A549 (cell line): Measurements from ENCODE around the gene SLC29A3.

Experiments used
- EP300 ChIP-seq, 2 experiments: fragments of >200 bp; sonication (Bioruptor Twin); formaldehyde crosslinking; IDR thresholded peaks; 2 replicates in 1 of 2; 3 replicates in 1 of 2; pipeline ENCODE4 v1.6.1; 2016 to 2017
- KDM1A ChIP-seq: fragments of 200-600 bp; sonication (generic); IDR thresholded peaks from 2 replicates; pipeline ENCODE4 v1.6.1; 2016; ENCODE audit warnings: low read depth, mild to moderate bottlenecking
- POLR2A ChIP-seq: IDR thresholded peaks from 2 replicates; pipeline ENCODE4 v1.6.1; 2012; ENCODE audit warnings: mild to moderate bottlenecking, low read length
- TF ChIP-seq, protein P1 (sequence below): fragments of >200 bp; sonication (Bioruptor Twin); formaldehyde crosslinking; IDR thresholded peaks from 3 replicates; pipeline ENCODE4 v1.5.1; 2016

DNA sequence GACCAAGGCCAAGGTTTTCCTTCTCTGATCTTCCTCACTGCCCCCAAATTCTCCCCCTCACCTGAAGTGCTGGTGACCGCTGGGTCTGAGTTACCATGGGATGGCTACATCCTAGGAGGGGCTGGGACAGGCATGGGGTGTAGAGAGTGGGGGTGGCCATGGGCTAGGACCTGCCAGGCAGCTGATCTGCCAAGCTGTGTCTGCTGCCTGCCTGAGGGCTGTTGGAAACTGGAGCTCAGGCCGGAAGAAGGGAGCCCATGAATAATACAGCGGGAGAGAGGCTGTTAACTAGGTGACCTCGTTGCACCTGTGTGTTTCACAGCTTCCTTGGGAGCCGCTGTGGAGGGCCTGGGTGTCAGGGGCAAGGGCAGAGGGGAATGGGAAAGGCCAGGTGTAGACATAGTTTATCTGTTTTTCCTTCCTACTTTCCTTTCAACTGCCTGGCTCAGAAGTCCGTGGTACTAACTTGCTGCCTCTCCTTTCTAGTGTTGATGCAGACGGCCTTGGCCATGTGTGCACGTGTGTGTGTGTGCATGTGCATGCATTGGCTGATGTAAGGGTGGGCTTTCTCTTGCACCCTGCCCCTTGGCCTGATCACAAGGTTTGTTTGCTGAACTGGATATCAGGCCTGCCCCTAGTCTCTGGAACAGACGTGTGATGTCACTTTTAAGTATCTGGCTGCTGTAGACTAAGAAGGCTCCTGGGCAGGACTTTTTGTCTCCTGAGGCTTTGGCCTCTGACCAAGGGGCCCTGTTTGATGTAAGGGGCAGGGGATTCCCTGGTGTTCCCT lies 89.6 kb downstream of the SLC29A3 start:
- TF ChIP-seq EP300 (IDR thresholded peaks at IDR 0.05) (no peak), KDM1A (no peak), POLR2A (no peak)
- TF ChIP-seq, protein P1, sequence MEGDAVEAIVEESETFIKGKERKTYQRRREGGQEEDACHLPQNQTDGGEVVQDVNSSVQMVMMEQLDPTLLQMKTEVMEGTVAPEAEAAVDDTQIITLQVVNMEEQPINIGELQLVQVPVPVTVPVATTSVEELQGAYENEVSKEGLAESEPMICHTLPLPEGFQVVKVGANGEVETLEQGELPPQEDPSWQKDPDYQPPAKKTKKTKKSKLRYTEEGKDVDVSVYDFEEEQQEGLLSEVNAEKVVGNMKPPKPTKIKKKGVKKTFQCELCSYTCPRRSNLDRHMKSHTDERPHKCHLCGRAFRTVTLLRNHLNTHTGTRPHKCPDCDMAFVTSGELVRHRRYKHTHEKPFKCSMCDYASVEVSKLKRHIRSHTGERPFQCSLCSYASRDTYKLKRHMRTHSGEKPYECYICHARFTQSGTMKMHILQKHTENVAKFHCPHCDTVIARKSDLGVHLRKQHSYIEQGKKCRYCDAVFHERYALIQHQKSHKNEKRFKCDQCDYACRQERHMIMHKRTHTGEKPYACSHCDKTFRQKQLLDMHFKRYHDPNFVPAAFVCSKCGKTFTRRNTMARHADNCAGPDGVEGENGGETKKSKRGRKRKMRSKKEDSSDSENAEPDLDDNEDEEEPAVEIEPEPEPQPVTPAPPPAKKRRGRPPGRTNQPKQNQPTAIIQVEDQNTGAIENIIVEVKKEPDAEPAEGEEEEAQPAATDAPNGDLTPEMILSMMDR, result no peak
